Cardiac muscle cell (in vitro differentiated cells and primary cell): ENCODE results near the gene SUOX. TPM values are rescaled to one million over a fixed set of nuclear protein-coding genes. Genes with fewer than 3 reads are reported as not detected.

Experiments
- DNase-seq, 2 donors: peaks; one replicate each; pipeline versions ENCODE4 v3.0.0 to v3.0.0-alpha.2; 2010 to 2017; ENCODE audit warnings: low read depth in 1 of 2, low spot score in 1 of 2
- H3K27ac ChIP-seq: fragments of 200-600 bp; sonication (generic); 2 replicates; pipeline ENCODE4 v1.5.1; 2016
- H3K27me3 ChIP-seq: fragments of 200-600 bp; sonication (generic); 2 replicates; pipeline ENCODE4 v1.6.0; 2016; ENCODE audit warnings: control low read depth
- H3K36me3 ChIP-seq: fragments of 200-600 bp; sonication (generic); 2 replicates; pipeline ENCODE4 v1.5.1; 2016; ENCODE audit warnings: control low read depth
- H3K4me1 ChIP-seq: fragments of 200-600 bp; sonication (generic); 2 replicates; pipeline ENCODE4 v1.8.1; 2017; ENCODE audit warnings: low read depth, mild to moderate bottlenecking, mixed run types
- H3K4me3 ChIP-seq: fragments of 200-600 bp; sonication (generic); 2 replicates; pipeline ENCODE4 v1.5.1; 2016; ENCODE audit warnings: mild to moderate bottlenecking
- H3K9me3 ChIP-seq: fragments of 200-600 bp; sonication (generic); 2 replicates; pipeline ENCODE4 v1.5.1; 2017; ENCODE audit warnings: low read depth, mild to moderate bottlenecking, control low read depth
- CTCF ChIP-seq: IDR thresholded peaks from 2 replicates; pipeline ENCODE4 v1.5.1; 2012; ENCODE audit warnings: low read depth, mild to moderate bottlenecking, low read length
- polyA plus RNA-seq: library from polyadenylated mRNA; unstranded; fragments of >200 nt; fragmentation: Nextera tagmentation; extraction: Ambion mirVana; gene quantifications from 2 replicates; pipeline ENCODE4 v1.2.1, GENCODE V29; 2016
- total RNA-seq: library from RNA; depleted of rRNA; stranded (reverse); fragments of >200 nt; gene quantifications from 2 replicates; pipeline ENCODE4 v1.2.3, GENCODE V29; 2016

SUOX gene
- total and polyA plus RNA-seq, 2 experiments from 2014 or later, result 52.4 to 59.6 TPM

- H3K4me1 ChIP-seq, result peaks cover 13% of the 10 kb centered on the region
- DNase-seq, result no peak
- H3K27me3 ChIP-seq, result no peaks in the 10 kb centered on the region
- no peaks in the 10 kb centered on the region for H3K9me3 ChIP-seq
- H3K27ac ChIP-seq, result peak overlapping the region; percentile 95
- H3K36me3 ChIP-seq, result peaks cover 31% of the 10 kb centered on the region
- TF ChIP-seq CTCF, result no peak
- peak overlapping the region; percentile 90 for H3K4me3 ChIP-seq
These were observed 45.8 kb downstream of the SUOX start for GRCh38 chr12:56042843-56043242.

GRCh38 chr12:56046027-56046780 lies 49.1 kb downstream of the SUOX start:
- TF ChIP-seq CTCF, result no peak
- DNase-seq, result no peak
- H3K4me3 ChIP-seq, result no peak overlapping the region
- peak overlapping the region; percentile 37 for H3K27ac ChIP-seq
- no peaks in the 10 kb centered on the region for H3K9me3 ChIP-seq
- H3K4me1 ChIP-seq, result peaks cover 8% of the 10 kb centered on the region
- H3K27me3 ChIP-seq, result no peaks in the 10 kb centered on the region
- H3K36me3 ChIP-seq, result peaks cover 26% of the 10 kb centered on the region

GRCh38 chr12:56053407-56053893 lies 56.4 kb downstream of the SUOX start:
- no peak overlapping the region for H3K4me3 ChIP-seq
- no peaks in the 10 kb centered on the region for H3K4me1 ChIP-seq
- no peaks in the 10 kb centered on the region for H3K36me3 ChIP-seq
- DNase-seq, result no peak
- no peak overlapping the region for H3K27ac ChIP-seq
- no peaks in the 10 kb centered on the region for H3K27me3 ChIP-seq
- no peaks in the 10 kb centered on the region for H3K9me3 ChIP-seq
- TF ChIP-seq CTCF, result no peak

Other genes starting within 250 kb of the SUOX start
- gene SARNP, start 179.6 kb upstream of the SUOX start, total RNA-seq, result 131 and 197 TPM in 2 replicates
- gene SARNP, start 179.6 kb upstream of the SUOX start, polyA plus RNA-seq, result 227 and 236 TPM in 2 replicates
- 9.0 and 9.4 TPM in 2 replicates for gene ORMDL2, start 179.2 kb upstream of the SUOX start, total RNA-seq
- 54.3 and 58.9 TPM in 2 replicates for gene ORMDL2, start 179.2 kb upstream of the SUOX start, polyA plus RNA-seq
- 35.1 and 35.2 TPM in 2 replicates for gene DNAJC14, start 167.7 kb upstream of the SUOX start, total RNA-seq
- 26.2 and 29.5 TPM in 2 replicates for gene DNAJC14, start 167.7 kb upstream of the SUOX start, polyA plus RNA-seq
- gene MMP19, start 154.3 kb upstream of the SUOX start, total RNA-seq, result 0.39 TPM in 1 of 2 replicates, not detected in the other
- gene MMP19, start 154.3 kb upstream of the SUOX start, polyA plus RNA-seq, result 0.24 and 1.4 TPM in 2 replicates
- 55.3 and 56.3 TPM in 2 replicates for gene PYM1, start 69.4 kb upstream of the SUOX start, total RNA-seq
- 63.2 and 82.9 TPM in 2 replicates for gene PYM1, start 69.4 kb upstream of the SUOX start, polyA plus RNA-seq
- 18.3 and 28.6 TPM in 2 replicates for gene DGKA, start 66.1 kb upstream of the SUOX start, total RNA-seq
- gene DGKA, start 66.1 kb upstream of the SUOX start, polyA plus RNA-seq, result 34.4 and 46.6 TPM in 2 replicates
- 9.0 and 11.3 TPM in 2 replicates for gene PMEL, start 31.2 kb upstream of the SUOX start, total RNA-seq
- gene PMEL, start 31.2 kb upstream of the SUOX start, polyA plus RNA-seq, result 15.5 and 15.7 TPM in 2 replicates
- gene CDK2, start 30.4 kb upstream of the SUOX start, total RNA-seq, result 31.3 and 31.4 TPM in 2 replicates
- 33.9 and 40.8 TPM in 2 replicates for gene CDK2, start 30.4 kb upstream of the SUOX start, polyA plus RNA-seq
- 87.9 and 104 TPM in 2 replicates for gene RAB5B, start 23.2 kb upstream of the SUOX start, total RNA-seq
- 154 and 157 TPM in 2 replicates for gene RAB5B, start 23.2 kb upstream of the SUOX start, polyA plus RNA-seq
- gene IKZF4, start 23.8 kb downstream of the SUOX start, total RNA-seq, result 9.7 and 11.5 TPM in 2 replicates
- gene IKZF4, start 23.8 kb downstream of the SUOX start, polyA plus RNA-seq, result 12.5 and 18.1 TPM in 2 replicates
- gene RPS26, start 44.6 kb downstream of the SUOX start, total RNA-seq, result 535 and 1,293 TPM in 2 replicates
- gene RPS26, start 44.6 kb downstream of the SUOX start, polyA plus RNA-seq, result 204 and 252 TPM in 2 replicates
- 22.0 and 26.6 TPM in 2 replicates for gene ERBB3, start 82.9 kb downstream of the SUOX start, total RNA-seq
- gene ERBB3, start 82.9 kb downstream of the SUOX start, polyA plus RNA-seq, result 10.5 and 21.0 TPM in 2 replicates
- gene PA2G4, start 107.3 kb downstream of the SUOX start, total RNA-seq, result 166 and 235 TPM in 2 replicates
- gene PA2G4, start 107.3 kb downstream of the SUOX start, polyA plus RNA-seq, result 132 and 189 TPM in 2 replicates
- gene RPL41, start 119.4 kb downstream of the SUOX start, total RNA-seq, result 1,416 and 2,307 TPM in 2 replicates
- gene RPL41, start 119.4 kb downstream of the SUOX start, polyA plus RNA-seq, result 2,144 and 2,427 TPM in 2 replicates
- gene ZC3H10, start 121.0 kb downstream of the SUOX start, total RNA-seq, result 5.4 and 7.5 TPM in 2 replicates
- gene ZC3H10, start 121.0 kb downstream of the SUOX start, polyA plus RNA-seq, result 7.2 and 10.6 TPM in 2 replicates
- gene ESYT1, start 131.0 kb downstream of the SUOX start, total RNA-seq, result 103 and 107 TPM in 2 replicates
- 52.0 and 70.6 TPM in 2 replicates for gene ESYT1, start 131.0 kb downstream of the SUOX start, polyA plus RNA-seq
- 218 and 293 TPM in 2 replicates for gene MYL6B, start 155.3 kb downstream of the SUOX start, total RNA-seq
- gene MYL6B, start 155.3 kb downstream of the SUOX start, polyA plus RNA-seq, result 142 and 203 TPM in 2 replicates
- gene MYL6, start 161.1 kb downstream of the SUOX start, total RNA-seq, result 2,618 and 4,325 TPM in 2 replicates
- gene MYL6, start 161.1 kb downstream of the SUOX start, polyA plus RNA-seq, result 3,866 and 6,680 TPM in 2 replicates
- gene SMARCC2, start 192.2 kb downstream of the SUOX start, total RNA-seq, result 69.7 and 94.2 TPM in 2 replicates
- 79.6 and 104 TPM in 2 replicates for gene SMARCC2, start 192.2 kb downstream of the SUOX start, polyA plus RNA-seq
- gene RNF41, start 224.6 kb downstream of the SUOX start, total RNA-seq, result 37.2 and 55.7 TPM in 2 replicates
- 17.3 and 21.1 TPM in 2 replicates for gene RNF41, start 224.6 kb downstream of the SUOX start, polyA plus RNA-seq
- gene NABP2, start 227.1 kb downstream of the SUOX start, total RNA-seq, result 14.8 and 32.0 TPM in 2 replicates
- gene NABP2, start 227.1 kb downstream of the SUOX start, polyA plus RNA-seq, result 6.8 and 10.7 TPM in 2 replicates
- 0.67 TPM in 1 of 2 replicates, not detected in the other for gene SLC39A5, start 232.8 kb downstream of the SUOX start, total RNA-seq
- 1.0 TPM in 1 of 2 replicates, not detected in the other for gene SLC39A5, start 232.8 kb downstream of the SUOX start, polyA plus RNA-seq